AG09319 (cell line): ENCODE measurements around the gene DUOXA1.

Source experiments
- DNase-seq: peaks from one replicate; pipeline ENCODE4 v3.0.0-alpha.2; 2010; ENCODE audit warnings: low read depth; ENCODE audit errors: extremely low read depth
- TF ChIP-seq, protein P1 (sequence below): IDR thresholded peaks from 2 replicates; pipeline ENCODE4 v1.5.1; 2011; ENCODE audit warnings: low read depth, mild to moderate bottlenecking, inconsistent platforms, low read length, moderate library complexity

DUOXA1 gene

DNA sequence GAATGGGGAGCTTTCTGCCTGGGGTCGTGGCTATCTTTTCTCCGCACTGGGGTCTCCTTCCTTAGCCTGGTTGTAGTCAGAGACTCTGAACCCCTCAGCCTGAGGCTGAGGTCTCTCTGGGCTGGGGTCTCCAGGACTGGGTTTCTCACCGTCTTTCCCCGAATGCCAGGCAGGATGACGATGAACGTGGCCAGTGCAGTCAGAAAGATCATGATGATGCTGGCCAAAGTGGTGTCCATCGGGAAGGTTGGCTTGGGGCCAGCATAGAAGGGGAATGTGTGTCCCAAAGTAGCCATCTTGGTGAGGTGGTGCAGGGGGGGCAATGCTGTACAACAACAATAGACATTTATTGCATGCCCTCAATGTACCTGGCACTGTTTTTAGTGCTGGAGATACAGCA is 7.0 kb downstream of the DUOXA1 start:
- no peak for DNase-seq
- TF ChIP-seq, protein P1, sequence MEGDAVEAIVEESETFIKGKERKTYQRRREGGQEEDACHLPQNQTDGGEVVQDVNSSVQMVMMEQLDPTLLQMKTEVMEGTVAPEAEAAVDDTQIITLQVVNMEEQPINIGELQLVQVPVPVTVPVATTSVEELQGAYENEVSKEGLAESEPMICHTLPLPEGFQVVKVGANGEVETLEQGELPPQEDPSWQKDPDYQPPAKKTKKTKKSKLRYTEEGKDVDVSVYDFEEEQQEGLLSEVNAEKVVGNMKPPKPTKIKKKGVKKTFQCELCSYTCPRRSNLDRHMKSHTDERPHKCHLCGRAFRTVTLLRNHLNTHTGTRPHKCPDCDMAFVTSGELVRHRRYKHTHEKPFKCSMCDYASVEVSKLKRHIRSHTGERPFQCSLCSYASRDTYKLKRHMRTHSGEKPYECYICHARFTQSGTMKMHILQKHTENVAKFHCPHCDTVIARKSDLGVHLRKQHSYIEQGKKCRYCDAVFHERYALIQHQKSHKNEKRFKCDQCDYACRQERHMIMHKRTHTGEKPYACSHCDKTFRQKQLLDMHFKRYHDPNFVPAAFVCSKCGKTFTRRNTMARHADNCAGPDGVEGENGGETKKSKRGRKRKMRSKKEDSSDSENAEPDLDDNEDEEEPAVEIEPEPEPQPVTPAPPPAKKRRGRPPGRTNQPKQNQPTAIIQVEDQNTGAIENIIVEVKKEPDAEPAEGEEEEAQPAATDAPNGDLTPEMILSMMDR, result no peak

DNA sequence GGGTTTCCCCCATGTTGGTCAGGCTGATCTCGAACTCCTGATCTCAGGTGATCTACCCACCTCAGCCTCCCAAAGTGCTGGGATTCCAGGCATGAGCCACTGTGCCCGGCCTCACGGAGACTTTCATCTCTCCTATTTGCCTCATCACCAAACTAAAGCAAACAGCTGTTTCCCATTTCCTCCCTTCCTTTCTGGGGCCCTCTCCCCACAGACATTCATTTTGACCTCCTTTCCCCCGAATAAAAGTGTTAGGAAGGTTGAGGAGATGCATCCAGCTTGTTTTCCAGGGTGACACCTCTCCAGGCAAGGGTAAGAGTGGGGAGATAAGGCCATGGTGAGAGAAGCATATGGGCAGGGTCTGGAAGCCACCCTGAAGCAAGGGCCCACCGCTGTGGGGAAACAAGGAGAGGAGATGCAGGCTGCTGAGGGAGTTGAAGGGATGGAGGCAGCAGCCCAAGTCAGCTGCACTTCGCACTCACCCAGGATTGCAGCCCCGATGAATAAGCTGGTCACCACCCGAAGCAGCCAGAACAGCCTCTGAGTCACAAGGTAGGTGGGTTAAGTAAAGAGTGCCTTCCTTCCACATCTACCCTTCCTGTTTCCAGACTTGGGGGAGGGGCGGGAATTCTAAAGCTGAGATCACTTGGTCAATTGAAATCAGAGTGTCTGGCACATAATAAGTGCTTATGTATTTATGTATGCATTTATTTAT is 7.8 kb downstream of the DUOXA1 start:
- TF ChIP-seq, protein P1, result no peak
- DNase-seq, result peak; percentile 18

DNA sequence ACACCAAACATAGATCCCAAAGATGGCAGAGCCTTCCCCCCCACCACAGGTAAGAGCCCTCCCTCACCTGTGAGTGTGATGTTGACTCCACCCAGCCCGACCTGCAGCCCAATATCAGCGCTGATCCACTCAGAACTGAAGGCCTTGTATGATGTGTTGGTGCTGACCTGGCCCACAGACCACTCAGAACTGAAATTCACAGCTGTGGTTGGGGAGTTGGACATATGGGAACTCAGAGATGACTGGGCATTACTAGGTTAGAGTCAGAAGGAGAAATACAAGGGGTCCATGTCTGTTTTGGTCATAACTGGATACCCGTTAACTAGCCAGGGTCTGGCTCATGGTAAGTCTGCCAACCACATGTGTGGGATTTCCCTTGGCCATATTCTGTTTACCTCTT is 8.7 kb downstream of the DUOXA1 start:
- TF ChIP-seq, protein P1, result no peak
- no peak for DNase-seq

DNA sequence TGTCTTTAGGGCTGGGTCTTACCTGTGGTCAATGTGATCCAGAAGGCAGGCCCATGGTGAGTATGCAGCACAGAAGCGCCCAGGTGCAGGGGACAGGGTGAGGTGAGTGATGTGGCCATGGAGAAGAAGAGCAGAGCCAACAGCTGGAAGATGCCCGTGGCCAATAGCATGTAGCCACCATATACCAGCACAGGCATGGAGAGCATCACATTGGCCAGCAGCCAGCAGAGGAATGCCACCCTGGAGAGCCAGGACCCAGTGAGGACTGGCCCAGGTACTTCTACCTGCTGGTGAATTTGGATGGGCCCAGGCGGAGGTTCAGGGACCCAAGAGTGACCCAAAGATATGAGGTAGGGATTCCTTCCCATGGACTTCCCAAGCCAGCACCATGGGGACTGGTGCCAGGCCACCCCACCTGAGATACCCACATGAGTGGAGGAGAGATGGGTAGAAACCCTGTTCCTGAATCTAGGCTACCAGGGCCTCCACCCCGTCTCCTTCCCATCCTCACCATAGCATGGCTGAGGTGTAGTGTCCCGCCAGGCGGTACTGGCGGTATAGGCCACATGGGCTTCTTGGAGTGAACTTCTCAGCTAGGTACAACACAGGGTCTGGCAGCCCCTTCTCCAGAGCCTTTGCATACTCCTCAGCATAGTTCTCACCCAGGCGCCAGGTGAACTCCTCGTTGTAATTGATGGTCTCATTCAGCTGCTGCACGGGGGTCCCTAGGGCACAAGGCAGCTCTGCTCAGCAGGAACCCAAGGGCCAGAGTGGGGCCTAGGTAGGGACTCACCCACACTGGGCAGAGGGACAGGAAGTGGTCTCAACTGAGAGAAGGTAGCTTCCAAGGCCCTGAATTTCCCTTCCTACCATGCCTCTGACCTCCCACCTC is 9.4 kb downstream of the DUOXA1 start:
- no peak for DNase-seq
- TF ChIP-seq, protein P1, result no peak

DNA sequence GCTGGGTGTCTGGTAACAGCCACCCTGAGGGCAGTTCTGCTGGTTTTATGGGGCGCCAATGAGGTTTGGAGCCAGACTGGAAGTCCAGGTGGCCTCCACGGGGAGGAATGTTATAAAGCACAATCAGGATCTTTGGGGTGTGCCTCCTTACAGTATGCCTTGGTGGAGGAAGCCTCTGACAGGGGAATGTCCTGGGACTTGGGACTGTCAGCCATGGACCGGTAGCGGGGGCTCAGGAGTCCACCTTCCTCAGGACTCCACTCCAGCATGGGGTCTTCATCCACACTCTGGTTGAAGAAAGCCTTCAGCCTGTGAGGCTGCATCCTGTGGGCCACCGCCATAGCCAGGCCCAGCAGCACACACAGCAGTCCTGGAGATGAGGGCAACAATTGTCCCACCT is 10.7 kb downstream of the DUOXA1 start:
- no peak for DNase-seq
- TF ChIP-seq, protein P1, result no peak

DNA sequence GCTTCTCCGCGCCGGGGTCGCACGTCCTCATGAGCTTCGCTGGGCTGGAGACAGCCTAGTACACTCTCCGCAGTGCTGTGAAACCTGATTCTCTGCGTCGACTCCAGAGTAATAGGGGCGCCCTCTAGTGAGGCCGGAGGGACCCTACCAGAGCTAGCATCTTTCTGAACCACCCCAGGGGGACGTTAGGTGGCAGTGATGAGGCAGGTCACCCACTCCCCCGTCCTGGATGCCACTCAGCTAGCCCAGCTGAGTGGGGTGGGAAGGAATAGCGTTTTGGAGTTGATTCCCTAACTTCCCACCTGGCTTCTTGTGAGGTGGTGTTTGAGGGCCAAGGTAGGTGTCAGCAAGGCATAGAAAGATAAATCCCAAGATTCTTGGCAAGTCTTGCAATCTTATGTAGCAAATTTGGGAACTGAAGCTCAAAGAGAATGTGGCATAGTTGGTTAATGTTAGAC is 11.5 kb downstream of the DUOXA1 start:
- peak; percentile 63 for DNase-seq
- TF ChIP-seq, protein P1, result peak; percentile 100
